ENCODE data around the gene VAC14. TPM values are rescaled to one million over a fixed set of nuclear protein-coding genes. Genes with fewer than 3 reads are reported as not detected.
A peak's percentile ranks its signal among the peaks of the same experiment; 100 is the strongest.

VAC14 gene
- total and polyA plus RNA-seq, 2 experiments from 2014 or later: 42.3 to 77.7 TPM

GRCh38 chr16:70697594-70698170, 103.3 kb downstream of the VAC14 start:
- H3K36me3 Mint-ChIP-seq (ENCODE audit: low read depth): peaks cover 2% of the 10 kb centered on the region; the same call in 1 of the 3 replicates
- H3K79me2 ChIP-seq (replicated peaks; ENCODE audit: insufficient read depth): no peaks in the 10 kb centered on the region
- H3K27me3 ChIP-seq (ENCODE audit: insufficient read depth): no peaks in the 10 kb centered on the region
- H3K4me3 ChIP-seq: no peak overlapping the region
- no peak overlapping the region for H2AFZ ChIP-seq
- peaks cover 37% of the 10 kb centered on the region for H3K4me1 Mint-ChIP-seq
- no peak overlapping the region for H3K27ac ChIP-seq (ENCODE audit: low read depth)
- no peaks in the 10 kb centered on the region for H3K9me3 Mint-ChIP-seq
- H3K4me1 ChIP-seq (ENCODE audit: insufficient read depth): peaks cover 24% of the 10 kb centered on the region
- H3K4me3 Mint-ChIP-seq: no peak overlapping the region
- TF ChIP-seq NANOG (IDR thresholded peaks at IDR 0.05; ENCODE audit: borderline replicate concordance): no peak
- H3K27ac Mint-ChIP-seq: peak overlapping the region; percentile 67; the same call in 1 of the 2 replicates
- ATAC-seq (no peak), DNase-seq (ENCODE audit: low spot score) (no peak)
- peaks cover 20% of the 10 kb centered on the region for H3K27me3 Mint-ChIP-seq (ENCODE audit: insufficient read depth, low read depth, poor library complexity)
- no peaks in the 10 kb centered on the region for H3K36me3 ChIP-seq (ENCODE audit: insufficient read depth)
- no peaks in the 10 kb centered on the region for H4K20me1 ChIP-seq (replicated peaks; ENCODE audit: insufficient read depth)
- H3K9me2 ChIP-seq (ENCODE audit: insufficient read depth): no peaks in the 10 kb centered on the region
- 0 out of 2 replicates have a peak, but pooled peaks cover 3% of the 10 kb centered on the region for H3F3A ChIP-seq (replicated peaks; ENCODE audit: low read depth)
- H3K4me2 ChIP-seq: no peak overlapping the region

- no peak for DNase-seq (ENCODE audit: low spot score)
- peak overlapping the region; percentile 28; the same call in 1 of the 2 replicates for H3K27ac Mint-ChIP-seq
- no peak for ATAC-seq
Observed at GRCh38 chr16:70696952-70697593, 103.9 kb downstream of the VAC14 start.

More at GRCh38 chr16:70696952-70697593, 103.9 kb downstream of the VAC14 start:
- no peak overlapping the region for H3K4me2 ChIP-seq
- no peaks in the 10 kb centered on the region for H3K9me3 Mint-ChIP-seq
- H2AFZ ChIP-seq: no peak overlapping the region
- no peaks in the 10 kb centered on the region for H3K27me3 ChIP-seq (ENCODE audit: insufficient read depth)
- H3K4me1 ChIP-seq (ENCODE audit: insufficient read depth): peaks cover 24% of the 10 kb centered on the region
- no peak overlapping the region for H3K4me3 ChIP-seq
- H3K79me2 ChIP-seq (replicated peaks; ENCODE audit: insufficient read depth): no peaks in the 10 kb centered on the region
- H3K4me1 Mint-ChIP-seq: peaks cover 32% of the 10 kb centered on the region
- H3K36me3 ChIP-seq (ENCODE audit: insufficient read depth): no peaks in the 10 kb centered on the region
- H3F3A ChIP-seq (replicated peaks; ENCODE audit: low read depth): 0 out of 2 replicates have a peak, but pooled peaks cover 3% of the 10 kb centered on the region
- H4K20me1 ChIP-seq (replicated peaks; ENCODE audit: insufficient read depth): no peaks in the 10 kb centered on the region
- H3K9me2 ChIP-seq (ENCODE audit: insufficient read depth): no peaks in the 10 kb centered on the region
- H3K27ac ChIP-seq (ENCODE audit: low read depth): no peak overlapping the region
- peaks cover 18% of the 10 kb centered on the region for H3K27me3 Mint-ChIP-seq (ENCODE audit: insufficient read depth, low read depth, poor library complexity)
- no peak overlapping the region for H3K4me3 Mint-ChIP-seq
- TF ChIP-seq CREB1 (CRISPR knock-in tag; IDR thresholded peaks at IDR 0.05; ENCODE audit: low read depth) (no peak), STAT1 (IDR thresholded peaks at IDR 0.05; ENCODE audit: unreplicated experiment) (no peak), JUNB (IDR thresholded peaks at IDR 0.05; ENCODE audit: unreplicated experiment) (no peak), ZNF462 (CRISPR knock-in tag; IDR thresholded peaks at IDR 0.05) (no peak), POLR2AphosphoS5 (IDR thresholded peaks at IDR 0.05; ENCODE audit: low read depth) (no peak), NANOG (IDR thresholded peaks at IDR 0.05; ENCODE audit: borderline replicate concordance) (no peak), EZH2 (IDR thresholded peaks at IDR 0.05; ENCODE audit: low read depth, unreplicated experiment) (no peak), ZNF331 (CRISPR knock-in tag; IDR thresholded peaks at IDR 0.05; ENCODE audit: low read depth) (no peak), EZH2phosphoT487 (IDR thresholded peaks at IDR 0.05; ENCODE audit: unreplicated experiment) (no peak), CTCF (conservative IDR thresholded peaks at IDR 0.05; ENCODE audit: low read depth in 2 of 2) (no peak)
- TF ChIP-seq, protein P1, sequence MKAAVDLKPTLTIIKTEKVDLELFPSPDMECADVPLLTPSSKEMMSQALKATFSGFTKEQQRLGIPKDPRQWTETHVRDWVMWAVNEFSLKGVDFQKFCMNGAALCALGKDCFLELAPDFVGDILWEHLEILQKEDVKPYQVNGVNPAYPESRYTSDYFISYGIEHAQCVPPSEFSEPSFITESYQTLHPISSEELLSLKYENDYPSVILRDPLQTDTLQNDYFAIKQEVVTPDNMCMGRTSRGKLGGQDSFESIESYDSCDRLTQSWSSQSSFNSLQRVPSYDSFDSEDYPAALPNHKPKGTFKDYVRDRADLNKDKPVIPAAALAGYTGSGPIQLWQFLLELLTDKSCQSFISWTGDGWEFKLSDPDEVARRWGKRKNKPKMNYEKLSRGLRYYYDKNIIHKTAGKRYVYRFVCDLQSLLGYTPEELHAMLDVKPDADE (IDR thresholded peaks at IDR 0.05): no peak
- H3K36me3 Mint-ChIP-seq (ENCODE audit: low read depth): peaks cover 2% of the 10 kb centered on the region; the same call in 1 of the 3 replicates

All from GM23338 (cell line).